Pericardium fibroblast (primary cell): ENCODE data around the gene ICAM1. TPM values are rescaled to one million over a fixed set of nuclear protein-coding genes. Genes with fewer than 3 reads are reported as not detected.

Experiments
- total RNA-seq: library from RNA; depleted of rRNA; stranded (reverse); fragments of >200 nt; gene quantifications from 2 replicates; pipeline ENCODE4 v1.2.3, GENCODE V29; 2015

The ICAM1 gene
- 43.5 and 55.2 TPM in 2 replicates for total RNA-seq

GRCh38 chr19:10270616-10271394, at the start of gene ICAM1:
ICAM1 (plus strand) TSS chr19:10271120; CDS start chr19:10271160, 40 bp downstream.

GRCh38 chr19:10230861-10231611, 39.9 kb upstream of the ICAM1 start, which contains the start of gene S1PR2:
S1PR2 (minus strand) TSS chr19:10231331; CDS start chr19:10224905, 6,426 bp downstream.

GRCh38 chr19:10251792-10252694, 18.9 kb upstream of the ICAM1 start, which contains the start of gene MRPL4:
MRPL4 (plus strand) TSS chr19:10252214; CDS start chr19:10252254, 40 bp downstream.

GRCh38 chr19:10286803-10287737, 16.1 kb downstream of the ICAM1 start, which contains the start of gene ICAM4:
ICAM4 (plus strand) TSS chr19:10286955; CDS start chr19:10287013, 58 bp downstream.

DNA sequence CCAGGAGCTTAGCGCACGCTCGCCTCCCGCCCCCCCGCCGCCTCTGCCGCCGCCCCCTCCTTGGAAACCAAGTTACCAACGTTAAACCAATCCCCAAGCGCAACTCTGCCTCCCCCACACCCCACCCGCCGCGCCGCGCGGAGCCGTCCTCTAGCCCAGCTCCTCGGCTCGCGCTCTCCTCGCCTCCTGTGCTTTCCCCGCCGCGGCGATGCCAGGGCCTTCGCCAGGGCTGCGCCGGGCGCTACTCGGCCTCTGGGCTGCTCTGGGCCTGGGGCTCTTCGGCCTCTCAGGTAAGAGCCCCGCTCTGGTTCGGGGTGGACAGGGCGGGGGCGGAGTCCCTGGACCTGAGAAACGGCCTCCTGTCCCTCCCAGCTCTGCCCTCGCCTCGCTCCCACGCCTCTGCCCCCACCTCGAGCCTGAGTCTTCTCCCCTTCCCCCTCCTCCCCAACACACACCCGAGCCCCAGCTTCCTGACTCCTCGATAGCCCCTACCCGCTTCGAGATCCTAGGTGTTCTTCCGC, 19.0 kb downstream of the ICAM1 start, which contains the start of gene ICAM5:
ICAM5 (plus strand) TSS at position 117 of the 521 bp plus-strand sequence; CDS start at position 209, 92 bp downstream.

DNA sequence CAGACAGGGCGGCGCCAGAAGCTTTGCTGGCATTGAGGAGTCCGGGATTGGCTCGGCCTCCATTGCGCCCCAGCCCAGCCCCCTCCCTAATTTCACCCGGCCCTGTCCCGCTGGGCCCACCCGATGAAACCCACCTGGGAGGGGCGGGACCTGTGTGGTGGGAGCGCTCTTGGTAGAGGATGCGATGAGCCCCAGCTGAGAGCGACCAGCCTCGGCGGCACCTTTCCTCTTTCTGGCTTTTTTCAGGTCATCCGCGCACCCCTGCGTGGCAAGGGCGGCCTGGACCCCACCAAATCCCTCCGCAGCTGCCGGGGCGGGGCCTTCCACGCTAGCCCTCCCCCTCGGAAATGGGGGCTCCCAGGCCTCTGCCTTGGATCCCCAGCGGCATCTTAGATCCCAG, 38.5 kb downstream of the ICAM1 start, which contains the start of gene ZGLP1:
ZGLP1 (minus strand) TSS at position 393 of the 400 bp plus-strand sequence.

DNA sequence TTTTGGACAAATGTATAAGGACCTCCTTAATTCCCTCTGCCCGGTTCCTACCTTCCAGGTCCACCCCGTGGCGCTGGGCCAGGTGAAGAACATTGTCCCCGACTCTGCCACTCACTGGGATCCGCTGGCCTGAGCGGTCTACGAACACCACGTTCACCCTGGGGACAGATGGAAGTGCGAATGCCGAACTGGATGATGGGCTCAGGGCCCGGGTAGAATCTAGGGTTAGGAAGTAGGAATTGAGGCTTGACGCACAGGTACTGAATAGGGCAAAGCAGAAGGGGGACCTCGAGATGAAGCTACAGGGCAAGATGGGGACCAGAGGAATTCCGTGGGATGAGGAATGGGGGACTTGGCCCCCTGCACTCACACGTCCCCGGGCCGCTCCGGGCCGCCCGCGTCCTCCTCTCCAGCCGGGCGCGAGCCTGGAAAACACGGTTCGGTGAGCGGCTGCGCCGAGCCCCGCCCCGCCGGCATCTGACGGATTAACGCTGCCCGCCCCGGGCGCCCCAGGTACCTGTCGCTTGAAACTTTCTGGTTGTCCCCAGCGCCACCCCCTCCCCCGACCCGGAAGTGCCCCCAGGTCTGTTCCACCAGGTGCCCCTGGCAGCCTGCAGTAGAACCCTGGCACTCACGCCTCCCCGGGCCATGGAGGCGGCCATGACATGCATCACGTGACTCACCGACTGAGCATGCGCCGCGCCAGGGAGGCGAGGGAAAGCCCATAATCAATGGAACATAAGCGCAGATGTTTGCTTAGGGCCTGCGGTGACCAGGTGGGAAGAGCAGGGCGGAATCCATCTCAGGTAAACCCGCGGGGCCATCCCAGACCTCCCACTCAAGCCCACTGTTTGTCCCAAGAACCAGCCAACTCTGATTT, 44.7 kb downstream of the ICAM1 start, which contains the start of gene FDX2:
FDX2 (minus strand) TSS at position 681 of the 880 bp plus-strand sequence; CDS start at position 662, 19 bp downstream.

GRCh38 chr19:10332965-10333757, 62.2 kb downstream of the ICAM1 start, which contains the start of gene RAVER1:
RAVER1 (minus strand) TSS chr19:10333529; CDS start chr19:10333507, 22 bp downstream.

Other genes with a start within 250 kb of the ICAM1 start
- gene SHFL, start 184.8 kb upstream of the ICAM1 start, total RNA-seq, result 28.6 and 36.9 TPM in 2 replicates
- 0.09 and 1.2 TPM in 2 replicates for gene ANGPTL6, start 168.4 kb upstream of the ICAM1 start, total RNA-seq
- gene PPAN, start 164.8 kb upstream of the ICAM1 start, total RNA-seq, result 31.0 and 34.0 TPM in 2 replicates
- 2.0 and 3.9 TPM in 2 replicates for gene P2RY11, start 159.4 kb upstream of the ICAM1 start, total RNA-seq
- gene EIF3G, start 151.2 kb upstream of the ICAM1 start, total RNA-seq, result 257 and 269 TPM in 2 replicates
- 44.7 and 52.4 TPM in 2 replicates for gene DNMT1, start 76.2 kb upstream of the ICAM1 start, total RNA-seq
- gene S1PR2, start 39.8 kb upstream of the ICAM1 start, total RNA-seq, result 37.7 and 40.0 TPM in 2 replicates
- gene MRPL4, start 18.9 kb upstream of the ICAM1 start, total RNA-seq, result 75.4 and 86.2 TPM in 2 replicates
- 0.60 and 4.1 TPM in 2 replicates for gene ICAM4, start 15.8 kb downstream of the ICAM1 start, total RNA-seq
- 2.6 and 4.2 TPM in 2 replicates for gene ICAM5, start 18.8 kb downstream of the ICAM1 start, total RNA-seq
- 1.5 and 3.0 TPM in 2 replicates for gene ZGLP1, start 38.7 kb downstream of the ICAM1 start, total RNA-seq
- gene FDX2, start 44.9 kb downstream of the ICAM1 start, total RNA-seq, result 20.1 and 26.8 TPM in 2 replicates
- gene RAVER1, start 62.4 kb downstream of the ICAM1 start, total RNA-seq, result 20.7 and 32.5 TPM in 2 replicates
- gene ICAM3, start 68.5 kb downstream of the ICAM1 start, total RNA-seq, result 6.8 and 7.8 TPM in 2 replicates
- gene TYK2, start 109.5 kb downstream of the ICAM1 start, total RNA-seq, result 68.0 and 74.8 TPM in 2 replicates
- 157 and 169 TPM in 2 replicates for gene CDC37, start 132.4 kb downstream of the ICAM1 start, total RNA-seq
- 5.4 and 15.4 TPM in 2 replicates for gene PDE4A, start 149.4 kb downstream of the ICAM1 start, total RNA-seq
- 53.6 and 78.1 TPM in 2 replicates for gene KEAP1, start 232.2 kb downstream of the ICAM1 start, total RNA-seq
- 1.1 and 5.4 TPM in 2 replicates for gene S1PR5, start 246.3 kb downstream of the ICAM1 start, total RNA-seq